ENCODE measurements around the gene FMNL2.

The FMNL2 gene

DNA sequence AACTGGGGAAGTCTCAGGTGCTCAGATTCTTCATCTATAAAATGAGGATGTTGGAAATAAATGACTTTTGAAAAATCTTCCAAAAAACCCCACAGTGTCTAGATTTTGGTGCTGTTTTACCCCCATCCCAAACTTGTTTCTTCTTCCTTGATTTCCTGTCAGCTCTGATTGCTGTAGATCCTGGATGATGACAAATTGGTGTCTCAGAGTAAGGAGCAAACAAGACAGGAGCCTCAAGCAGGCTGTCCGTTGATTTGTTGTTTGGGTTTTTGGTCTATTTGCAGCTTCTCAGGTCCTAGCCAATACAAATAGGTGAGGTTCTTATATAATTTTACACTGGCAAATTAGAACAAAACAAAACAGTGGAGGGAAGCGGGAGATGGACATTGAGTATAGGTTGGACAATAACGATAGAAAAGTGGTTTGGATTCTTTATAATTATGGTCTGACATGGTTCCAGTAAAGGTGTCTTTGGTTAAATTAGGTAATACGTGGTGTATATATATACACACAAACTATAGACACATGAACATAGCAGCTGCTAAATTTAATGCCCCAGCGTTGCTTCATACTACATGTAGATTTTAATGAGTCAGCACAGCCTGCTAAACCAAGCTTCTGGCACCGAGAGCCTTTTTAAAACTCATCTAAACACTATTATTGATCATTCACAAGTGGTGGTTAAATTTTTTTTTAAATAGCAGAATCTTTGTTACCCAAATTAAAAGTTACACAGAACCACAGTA, 142.5 kb downstream of the FMNL2 start:
- DNase-seq, result no peak

DNA sequence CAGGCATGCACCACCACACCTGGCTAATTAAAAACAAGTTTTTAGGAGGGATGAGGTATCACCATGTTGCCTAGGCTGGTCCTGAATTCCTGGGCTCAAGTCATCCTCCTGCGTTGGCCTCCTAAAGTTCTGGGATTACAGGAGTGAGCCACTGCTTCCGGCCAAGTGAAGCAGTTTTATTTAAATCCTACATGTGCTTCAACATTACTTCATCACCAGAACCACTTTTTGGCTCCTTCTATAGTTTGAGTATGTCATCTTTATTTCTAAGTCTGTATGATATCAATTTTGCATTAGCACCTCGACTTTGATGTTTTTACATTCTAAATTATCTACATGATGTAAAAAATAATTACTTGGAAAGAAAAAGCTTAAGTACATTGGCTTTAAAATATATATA, 144.3 kb downstream of the FMNL2 start:
- no peak for DNase-seq

DNA sequence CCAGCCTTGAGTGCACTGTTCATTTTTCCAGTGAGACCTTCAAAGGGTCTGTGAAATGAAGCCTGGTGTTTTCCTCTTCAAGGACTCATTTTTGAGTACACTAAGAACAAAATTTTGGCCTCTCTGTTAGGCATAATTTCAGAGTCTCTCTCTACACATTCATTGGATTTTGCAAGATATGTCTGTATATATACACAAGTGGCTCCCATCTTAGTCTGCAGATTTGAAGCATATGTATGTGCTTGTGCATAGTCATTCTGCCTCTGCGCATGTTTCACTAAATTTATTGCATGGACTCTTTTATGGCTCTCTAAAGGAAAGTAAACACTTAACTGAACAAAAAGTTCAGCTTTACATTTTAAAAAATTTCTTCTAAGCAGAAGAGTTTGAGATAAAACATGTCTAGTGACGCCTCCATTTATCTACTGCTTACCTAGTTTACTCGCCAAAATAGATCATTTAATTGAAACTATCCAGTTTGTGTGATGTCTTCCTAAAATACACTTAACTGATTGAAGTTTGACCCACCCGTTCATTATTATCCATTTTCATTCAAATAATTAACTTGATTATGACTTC, 145.9 kb downstream of the FMNL2 start:
- DNase-seq, result no peak

DNA sequence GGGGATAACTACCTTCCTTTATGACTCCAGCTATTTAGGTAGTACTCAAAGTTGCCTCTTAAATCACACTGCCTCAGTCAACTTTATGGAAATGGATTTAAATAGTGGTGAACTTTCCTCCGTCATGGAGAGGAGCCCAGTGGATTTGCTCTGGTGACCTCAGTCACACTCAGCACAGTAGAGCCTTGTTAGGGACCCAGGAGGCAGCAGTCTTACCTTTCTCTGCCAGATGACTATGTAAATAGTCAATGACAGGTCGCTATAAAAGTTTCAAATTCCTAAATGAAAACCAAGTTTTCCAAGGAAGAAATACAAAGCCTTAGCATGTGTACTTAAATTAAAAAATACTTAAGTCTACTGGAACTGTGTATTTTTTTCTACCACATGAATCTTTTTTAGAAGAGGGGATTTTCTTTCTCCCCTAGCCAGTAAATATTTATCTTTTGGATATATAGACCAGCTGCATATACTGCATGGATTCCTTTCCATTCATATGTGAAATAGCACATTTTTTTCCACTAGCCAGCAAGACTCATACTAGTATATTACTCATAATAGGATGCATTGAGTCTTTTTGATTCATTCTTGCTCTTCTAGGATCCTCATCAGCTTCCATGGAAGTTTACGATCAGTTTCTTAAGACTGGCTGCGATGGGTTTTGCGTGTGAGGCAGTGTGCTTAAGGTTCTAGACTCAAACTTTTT, 147.1 kb downstream of the FMNL2 start:
- DNase-seq, result no peak

DNA sequence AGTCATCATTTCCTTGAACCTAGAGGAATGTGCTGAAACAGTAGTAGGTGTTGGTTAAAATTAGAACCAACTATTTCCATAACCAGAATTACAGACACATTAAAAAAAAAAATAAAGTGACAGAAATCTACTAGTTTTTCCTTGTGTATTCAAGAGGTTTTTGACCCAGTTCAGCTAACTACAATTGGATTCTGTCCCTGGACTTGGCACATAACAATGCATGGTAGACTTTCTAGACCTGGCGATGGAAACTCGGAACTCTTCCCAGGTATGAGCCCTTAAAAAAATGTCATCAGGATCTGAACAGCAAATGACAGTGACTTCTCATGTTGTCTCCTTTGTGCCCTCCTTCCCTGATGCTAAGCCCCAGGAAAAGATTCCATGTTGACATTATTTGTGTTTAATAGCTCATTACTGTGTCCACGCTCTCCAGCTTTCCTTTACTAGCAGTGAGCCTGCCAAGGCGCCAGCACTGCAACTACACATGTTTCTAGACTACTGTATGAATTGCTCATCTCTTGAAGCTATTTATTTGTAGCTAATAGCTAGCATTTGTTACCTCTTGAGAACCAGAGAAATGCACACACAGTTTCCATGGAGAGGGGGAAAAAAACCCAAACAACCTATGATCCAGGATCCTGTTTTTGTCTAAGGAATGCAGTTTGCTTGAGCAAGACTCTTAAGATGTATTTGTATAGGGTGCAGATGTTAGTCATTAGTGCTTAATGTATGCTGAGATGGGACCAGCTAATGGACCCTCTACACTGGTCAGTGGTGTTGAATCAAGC, 148.5 kb downstream of the FMNL2 start:
- DNase-seq, result no peak

DNA sequence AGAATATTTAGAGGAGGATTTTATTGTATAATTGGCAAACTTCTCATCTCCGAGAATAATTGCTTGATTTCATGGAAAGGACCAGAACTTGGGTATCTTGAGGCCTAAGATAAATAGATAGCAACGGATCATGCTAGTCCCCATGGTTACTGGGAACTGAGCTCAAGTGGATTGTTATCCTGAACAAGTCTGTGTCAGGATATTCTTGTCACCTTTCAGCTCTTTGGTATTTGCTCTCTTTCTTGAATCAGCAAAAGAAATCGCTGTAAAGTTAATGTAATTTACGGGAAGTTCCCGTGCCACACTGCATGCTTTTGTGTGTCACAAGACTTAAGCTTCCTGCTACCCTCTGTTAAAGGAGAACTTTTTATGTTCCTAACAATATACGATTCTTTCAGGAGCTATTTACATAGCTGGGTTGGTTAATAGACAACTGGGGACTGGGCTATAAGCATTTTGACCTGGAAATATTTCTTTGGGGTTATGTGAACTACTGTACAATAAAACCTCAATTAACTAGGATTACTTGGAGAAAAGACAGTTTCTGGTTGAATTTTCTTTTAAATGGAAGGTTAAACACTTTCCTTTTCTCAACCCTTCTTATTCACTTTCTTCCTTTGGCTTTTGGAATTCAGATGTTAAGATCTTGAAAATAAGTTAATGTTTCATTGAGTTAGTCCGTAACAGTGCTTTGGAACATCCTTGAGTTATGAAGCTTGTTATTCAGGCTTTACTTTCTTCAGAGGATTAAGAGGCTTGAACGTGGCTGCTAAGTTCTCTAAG, 151.2 kb downstream of the FMNL2 start:
- peak; percentile 6 for DNase-seq

DNA sequence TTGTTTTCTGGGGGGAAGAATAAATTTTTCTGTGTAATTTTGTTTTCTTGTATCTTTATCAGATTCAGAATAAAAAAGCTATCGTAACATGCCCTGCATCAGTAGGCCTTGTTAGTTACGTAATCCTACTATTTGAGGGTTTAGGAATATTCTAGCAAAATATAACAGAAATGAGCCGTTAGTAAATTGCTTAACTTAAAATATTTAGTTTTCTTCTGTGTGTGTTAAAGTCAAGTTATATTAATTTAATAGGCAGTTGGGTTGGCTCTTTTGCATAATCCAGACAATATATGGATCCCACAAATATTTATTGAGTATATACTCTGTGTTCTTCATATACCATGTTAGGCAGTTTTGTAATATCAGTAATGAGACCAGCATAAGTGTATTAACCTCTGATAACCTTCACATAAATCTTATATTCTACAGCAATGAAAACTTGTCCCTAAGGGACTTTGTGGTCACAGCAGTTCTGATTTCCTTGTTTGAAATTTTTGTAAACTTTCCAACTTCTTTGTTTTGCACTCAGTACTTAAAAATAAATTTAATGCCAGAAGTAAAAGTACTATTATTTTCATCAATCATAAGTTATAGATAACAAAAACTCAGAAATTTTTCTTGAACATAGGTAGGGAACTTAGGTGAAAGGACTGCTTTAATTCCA, 151.9 kb downstream of the FMNL2 start:
- DNase-seq, result no peak

DNA sequence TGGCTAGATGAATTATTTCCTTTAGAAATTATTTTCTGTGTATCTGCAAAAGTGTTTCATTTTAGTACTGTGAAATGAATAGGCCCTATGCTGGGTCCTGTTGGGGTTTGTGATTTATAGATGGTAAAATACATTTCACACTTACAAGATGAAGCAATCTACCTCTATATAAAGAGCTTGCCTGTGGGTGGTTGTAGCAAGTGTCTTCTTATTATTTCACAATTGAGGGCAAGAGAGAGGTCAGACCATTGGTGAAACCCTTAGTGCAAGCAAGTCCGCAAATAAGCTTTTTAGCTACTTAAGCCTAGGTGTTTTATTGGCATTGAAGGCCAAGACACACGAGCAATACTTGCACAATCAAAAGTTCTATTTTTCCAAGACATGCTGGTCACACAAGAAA, 153.1 kb downstream of the FMNL2 start:
- no peak for DNase-seq

DNA sequence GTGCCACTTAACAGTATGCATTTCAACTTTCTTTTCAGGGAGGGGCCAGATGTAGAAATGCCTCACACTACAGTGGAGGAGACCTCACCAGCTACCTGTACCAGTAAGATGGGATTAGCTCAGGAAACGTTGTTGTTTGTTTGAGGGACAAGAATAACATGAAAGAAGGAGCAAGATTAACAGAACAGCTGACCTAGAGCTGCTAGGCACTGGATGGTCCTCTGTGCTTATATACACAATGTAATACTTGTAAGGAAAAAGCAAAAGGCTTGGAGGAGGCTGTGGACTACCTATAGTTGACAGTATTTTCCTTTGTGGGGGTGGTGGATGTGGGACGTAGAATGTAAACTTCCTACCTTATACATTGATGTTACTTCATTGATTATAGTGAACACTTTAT, 154.4 kb downstream of the FMNL2 start:
- DNase-seq, result no peak

DNA sequence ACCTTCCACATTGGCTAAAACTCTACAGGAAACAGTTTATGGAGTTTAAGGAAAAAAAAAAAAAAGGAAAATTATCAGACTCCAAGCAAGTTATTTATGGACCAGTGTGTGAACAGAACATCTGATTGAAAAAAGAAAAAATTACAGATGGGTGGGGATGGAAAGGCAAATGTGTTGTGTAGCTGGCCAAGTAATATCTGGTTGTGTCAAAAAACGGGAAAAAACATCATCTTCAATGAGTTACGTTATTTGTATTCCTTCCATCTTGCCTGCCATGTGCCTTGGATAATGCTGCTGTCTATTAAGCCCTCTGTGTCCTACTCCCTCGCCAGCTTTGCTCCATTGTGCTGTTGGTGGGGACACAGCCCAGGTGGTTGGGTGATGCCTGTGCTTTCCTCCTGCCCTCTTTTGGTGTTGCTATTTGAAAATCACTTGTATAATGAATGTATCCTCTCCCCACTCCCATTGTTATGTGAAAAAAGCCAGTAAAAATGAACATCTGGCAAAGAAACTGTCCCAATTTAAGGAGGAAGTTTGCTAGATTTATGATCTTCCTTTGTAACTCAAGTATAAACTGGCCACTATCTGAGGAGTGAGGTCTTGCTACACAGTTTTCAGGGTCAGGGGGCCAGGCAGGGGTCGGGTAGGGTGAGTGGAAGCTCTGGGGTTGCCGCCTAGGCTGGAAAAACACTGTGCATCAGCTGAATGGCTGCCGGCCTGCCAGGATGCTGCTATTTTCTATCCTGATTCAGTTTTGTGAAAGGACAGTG, 155.9 kb downstream of the FMNL2 start:
- DNase-seq, result no peak

DNA sequence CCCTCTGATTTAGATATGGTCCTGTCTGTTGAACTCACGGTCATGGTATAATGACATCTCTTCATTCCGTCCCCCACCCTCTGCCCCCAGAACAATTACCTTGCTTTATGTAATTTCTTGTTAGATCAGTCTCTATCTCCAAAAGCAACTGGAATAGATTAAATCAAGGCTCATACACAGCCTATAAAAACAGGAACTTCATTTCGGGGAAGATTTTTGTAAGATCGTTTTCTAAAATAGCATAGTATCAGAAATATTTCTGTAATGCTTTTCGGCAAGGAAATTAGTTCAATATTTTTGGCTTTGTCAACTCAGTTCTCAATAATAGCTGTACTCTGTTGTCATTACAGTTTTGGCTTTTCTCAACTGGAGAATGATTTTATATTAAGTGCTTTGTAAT, 157.2 kb downstream of the FMNL2 start:
- no peak for DNase-seq

DNA sequence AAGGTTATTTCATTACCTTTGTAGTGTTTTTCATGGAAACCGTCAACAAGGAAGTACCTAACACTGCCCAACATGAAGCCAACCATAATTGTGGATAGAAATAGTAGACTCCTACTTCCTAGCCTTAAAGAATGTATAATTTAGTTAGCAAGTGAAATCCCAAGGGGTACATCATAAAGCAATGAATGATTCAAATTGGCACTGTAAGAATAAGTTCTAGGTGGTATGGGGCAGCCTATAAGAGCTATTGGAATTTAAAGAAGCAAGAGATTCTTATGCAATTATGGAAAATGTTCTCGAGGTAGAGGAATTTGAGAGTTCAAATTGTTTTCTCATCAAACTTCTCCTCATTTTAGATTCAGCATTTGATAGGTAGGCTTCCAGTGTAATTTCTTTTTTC, 157.9 kb downstream of the FMNL2 start:
- DNase-seq, result no peak

DNA sequence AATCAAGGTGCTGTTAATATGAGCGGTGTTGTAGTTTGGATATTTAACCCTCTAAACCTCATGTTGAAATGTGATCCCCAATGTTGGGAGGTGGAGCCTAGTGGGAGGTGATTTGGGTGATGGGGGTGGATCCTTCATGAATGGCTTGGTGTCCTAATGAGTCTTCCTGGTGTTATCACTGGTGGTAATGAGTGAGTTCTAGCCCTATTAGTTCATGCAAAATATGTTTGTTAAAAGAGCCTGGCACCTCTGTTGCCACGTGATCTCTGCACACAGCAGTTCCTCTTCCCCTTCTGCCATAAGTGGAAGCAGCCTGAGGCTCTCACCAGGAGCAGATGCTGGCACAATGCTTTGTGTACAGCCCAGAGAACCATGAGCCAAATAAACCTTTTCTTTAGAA, 158.4 kb downstream of the FMNL2 start:
- DNase-seq, result no peak

DNA sequence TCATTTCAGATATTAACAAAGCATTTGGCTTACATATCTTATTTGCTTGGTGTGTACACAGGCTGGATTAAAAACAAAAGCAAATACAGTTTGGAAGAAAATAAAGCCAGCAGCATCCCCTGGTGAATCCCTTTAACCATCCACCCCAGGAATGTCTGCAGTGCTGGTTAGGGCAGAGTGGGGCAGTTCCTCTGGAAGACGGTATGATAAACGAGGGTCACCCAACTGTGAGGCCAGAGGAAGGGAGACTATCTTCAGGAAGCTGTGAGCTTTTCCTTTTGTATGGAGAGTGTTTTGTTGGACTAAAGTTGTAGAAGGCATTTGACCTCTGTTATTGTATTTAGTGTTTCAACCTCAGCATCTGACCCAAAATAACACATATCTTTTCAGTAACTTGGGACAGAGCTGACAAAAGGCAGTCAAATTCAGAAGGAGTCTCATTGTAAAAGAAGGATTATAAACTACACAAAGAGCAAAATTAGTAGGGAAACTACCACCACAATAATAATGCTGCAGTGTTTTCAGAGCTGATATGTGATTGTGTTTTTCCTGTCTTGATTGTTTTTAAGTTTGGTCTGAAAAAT, 159.1 kb downstream of the FMNL2 start:
- DNase-seq, result no peak

DNA sequence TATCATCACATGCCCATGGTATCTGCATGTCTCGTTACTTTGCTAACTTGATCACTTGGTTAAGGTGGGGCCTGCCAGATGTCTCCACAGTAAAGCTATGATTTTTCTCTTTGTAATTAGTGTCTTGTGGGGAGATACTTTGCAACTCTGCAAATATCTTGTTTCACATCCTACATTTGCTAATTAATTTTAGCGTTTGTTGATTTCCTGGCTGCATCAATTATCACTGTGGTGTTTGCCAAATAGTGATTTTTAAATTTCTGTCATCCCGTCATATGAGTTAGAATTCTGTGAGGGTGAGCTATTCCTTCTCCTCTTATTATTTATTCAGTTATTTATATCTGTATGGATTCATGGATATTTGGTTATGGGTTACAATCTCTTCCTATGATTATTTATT, 161.4 kb downstream of the FMNL2 start:
- DNase-seq, result no peak

DNA sequence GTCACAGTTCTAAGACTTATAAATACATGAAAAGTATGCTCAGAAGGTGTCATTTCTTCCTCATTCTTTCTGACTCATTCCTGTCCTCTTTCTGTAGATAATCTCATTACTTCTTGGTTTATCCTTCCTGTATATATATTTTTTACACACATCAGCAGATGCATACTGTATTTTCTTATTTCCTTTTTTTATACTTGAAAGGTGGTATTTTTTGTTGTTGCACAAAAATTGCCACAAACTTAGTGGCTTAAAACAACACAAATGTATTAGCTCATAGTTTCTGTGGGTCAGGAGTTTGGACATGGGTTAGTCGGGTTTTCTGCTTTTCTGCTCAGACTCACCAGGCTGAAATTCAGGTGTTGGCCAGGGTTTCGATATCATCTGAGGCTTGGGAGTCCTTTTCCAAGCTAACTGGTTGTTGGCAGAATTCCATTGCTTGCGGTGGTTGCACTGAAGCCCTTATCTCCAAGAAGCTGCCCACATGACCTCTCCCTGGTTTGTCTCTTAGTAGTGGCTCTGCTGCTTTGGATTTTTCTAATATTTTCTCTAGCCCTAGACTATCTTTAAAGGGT, 162.6 kb downstream of the FMNL2 start:
- no peak for DNase-seq

DNA sequence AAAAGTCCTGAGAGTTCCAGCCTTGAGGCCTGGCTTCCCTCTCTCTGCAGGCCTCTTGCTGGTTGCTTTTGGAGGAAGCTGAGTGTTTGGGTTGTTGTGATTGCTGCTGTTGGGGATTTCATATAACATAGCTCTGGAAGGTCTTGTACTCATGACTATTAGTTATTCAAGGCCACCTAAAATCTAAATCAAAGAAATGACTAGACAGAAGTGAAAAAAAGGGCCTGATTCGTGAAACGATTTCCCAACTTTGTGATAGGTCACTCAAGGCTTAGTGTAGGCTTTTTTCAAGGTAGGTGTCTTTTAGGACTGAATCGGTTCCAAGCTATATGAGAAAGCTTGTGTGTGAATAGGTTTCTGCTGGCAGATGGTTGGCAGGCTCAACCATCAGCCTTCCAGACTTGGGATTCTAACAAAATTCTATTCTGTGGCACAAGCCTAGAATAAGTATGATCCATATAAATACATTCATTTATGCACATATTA, 164.4 kb downstream of the FMNL2 start:
- no peak for DNase-seq

DNA sequence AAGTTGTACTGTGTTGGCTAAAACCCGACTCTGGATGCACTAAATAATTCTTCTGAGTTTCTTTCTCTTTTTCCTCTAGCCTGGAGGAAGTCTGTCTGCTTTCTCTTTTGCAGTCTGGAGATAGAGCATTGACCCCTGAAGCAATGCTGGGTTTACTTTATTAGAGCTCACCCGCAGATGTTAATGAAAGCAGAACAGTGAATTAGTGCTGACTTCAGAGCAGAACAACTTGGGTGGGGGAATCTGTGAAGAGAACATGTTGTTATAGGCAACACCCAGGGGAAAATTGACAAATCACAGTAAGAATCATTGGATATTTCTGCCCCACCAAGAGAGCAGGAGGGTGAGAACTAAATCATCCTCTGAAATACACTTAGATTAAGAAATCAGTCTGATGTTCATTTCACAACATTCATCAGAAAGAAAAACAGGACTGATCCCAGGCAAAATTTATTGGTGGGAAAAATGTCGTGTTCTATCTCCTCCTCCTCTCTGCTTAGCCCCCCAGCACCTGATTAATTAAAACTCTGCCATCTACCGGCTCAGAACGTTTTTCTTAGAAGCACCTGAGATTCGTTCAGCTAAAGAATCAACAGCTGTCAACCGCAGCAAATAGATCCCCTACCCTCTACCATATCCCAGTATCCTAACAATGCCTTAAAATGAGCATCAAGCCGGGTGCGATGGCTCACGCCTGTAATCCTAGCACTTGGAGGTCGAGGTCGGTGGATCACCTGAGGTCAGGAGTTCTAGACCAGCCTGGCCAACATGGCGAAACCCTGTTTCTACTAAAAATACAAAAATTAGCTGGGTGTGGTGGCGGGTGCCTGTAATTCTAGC, 165.1 kb downstream of the FMNL2 start:
- DNase-seq, result no peak

DNA sequence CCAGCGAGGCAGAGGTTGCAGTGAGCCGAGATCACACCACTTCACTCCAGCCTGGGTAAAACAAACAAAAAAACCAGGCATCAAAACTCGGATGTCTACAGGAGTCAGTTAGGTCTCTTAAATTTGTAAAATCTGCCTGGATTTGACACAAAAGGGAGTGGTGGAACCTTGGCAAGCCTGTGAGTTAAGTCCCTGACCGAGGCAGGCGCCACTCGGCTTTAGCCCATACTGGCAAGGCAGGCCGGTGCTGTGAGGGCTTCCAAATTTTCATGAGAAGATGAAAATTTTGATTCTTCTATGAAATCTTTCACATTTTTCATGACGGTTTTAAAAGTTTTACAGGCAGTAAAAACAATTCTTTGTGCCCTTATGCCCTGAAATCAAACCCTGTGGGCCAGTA, 165.8 kb downstream of the FMNL2 start:
- no peak for DNase-seq

DNA sequence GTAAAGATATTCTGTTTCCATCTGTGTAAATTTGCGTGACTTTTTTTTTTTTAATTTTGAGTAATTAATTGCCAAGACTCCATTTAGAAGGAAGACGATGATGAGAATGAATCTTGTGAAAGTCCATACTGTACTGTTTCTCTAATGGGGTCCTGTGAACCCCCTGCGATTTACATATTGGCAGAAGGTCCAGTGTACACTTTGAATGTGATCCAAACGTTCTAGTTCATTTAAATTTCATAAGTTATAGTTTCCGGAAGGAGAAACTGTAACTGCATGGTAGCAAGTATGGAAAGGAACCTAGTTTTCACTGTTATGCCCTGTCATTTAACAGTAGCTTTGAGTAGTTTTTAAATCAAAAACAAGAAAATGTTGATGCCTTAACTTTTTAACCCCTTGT, 166.7 kb downstream of the FMNL2 start:
- DNase-seq, result no peak
